ENCODE results near the gene MYO18B.

The MYO18B gene

GRCh38 chr22:26066534-26066933 is 324.5 kb downstream of the MYO18B start:
- TF ChIP-seq, protein P1, sequence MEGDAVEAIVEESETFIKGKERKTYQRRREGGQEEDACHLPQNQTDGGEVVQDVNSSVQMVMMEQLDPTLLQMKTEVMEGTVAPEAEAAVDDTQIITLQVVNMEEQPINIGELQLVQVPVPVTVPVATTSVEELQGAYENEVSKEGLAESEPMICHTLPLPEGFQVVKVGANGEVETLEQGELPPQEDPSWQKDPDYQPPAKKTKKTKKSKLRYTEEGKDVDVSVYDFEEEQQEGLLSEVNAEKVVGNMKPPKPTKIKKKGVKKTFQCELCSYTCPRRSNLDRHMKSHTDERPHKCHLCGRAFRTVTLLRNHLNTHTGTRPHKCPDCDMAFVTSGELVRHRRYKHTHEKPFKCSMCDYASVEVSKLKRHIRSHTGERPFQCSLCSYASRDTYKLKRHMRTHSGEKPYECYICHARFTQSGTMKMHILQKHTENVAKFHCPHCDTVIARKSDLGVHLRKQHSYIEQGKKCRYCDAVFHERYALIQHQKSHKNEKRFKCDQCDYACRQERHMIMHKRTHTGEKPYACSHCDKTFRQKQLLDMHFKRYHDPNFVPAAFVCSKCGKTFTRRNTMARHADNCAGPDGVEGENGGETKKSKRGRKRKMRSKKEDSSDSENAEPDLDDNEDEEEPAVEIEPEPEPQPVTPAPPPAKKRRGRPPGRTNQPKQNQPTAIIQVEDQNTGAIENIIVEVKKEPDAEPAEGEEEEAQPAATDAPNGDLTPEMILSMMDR (IDR thresholded peaks at IDR 0.05; ENCODE audit: low read depth, low read length, missing control alignments): no peak
- no peak overlapping the region for H3K4me3 ChIP-seq (ENCODE audit: low read depth, low read length)
- DNase-seq (ENCODE audit: low read depth): no peak

DNA sequence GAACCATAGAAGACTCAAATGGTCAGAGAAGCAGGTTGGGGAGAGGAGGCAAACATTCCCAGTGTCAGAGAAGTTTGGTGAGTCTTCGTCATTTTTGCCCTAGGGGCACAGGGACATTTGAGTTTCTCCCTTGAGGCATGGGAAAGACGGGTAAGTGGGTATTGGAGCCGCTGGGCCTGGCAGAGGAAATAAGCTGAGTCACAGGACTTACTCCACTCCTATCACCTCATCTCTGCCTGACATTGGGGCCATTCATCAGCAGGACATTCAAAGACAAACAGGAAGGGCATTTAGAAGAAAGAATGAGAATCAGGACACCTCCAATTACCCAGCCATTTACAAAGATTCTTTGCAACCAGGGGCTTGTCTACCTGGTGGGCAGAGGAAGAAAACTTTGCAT is 326.6 kb downstream of the MYO18B start:
- no peak overlapping the region for H3K4me3 ChIP-seq (ENCODE audit: low read depth, low read length)
- no peak for DNase-seq (ENCODE audit: low read depth)
- TF ChIP-seq, protein P1 (IDR thresholded peaks at IDR 0.05; ENCODE audit: low read depth, low read length, missing control alignments): no peak

DNA sequence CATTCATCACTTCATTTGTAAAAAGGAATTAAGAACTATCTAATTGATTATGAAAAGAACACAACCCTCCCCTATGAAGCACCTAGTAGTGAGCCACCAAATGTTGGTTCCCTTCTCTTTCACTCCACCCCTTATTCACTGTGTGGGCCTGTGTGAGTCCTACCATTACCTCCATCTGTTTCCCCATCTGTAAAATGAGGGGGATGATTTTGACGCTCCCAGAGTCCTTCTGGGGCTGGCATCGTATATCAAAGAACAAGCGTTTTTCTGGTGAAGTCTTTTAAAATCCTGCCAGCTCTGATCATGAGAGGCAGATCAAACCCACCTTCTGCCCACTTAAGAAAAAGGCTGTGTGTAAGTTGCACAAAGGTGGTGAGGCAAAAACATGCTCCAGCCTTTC is 330.6 kb downstream of the MYO18B start:
- DNase-seq (ENCODE audit: low read depth): no peak
- TF ChIP-seq, protein P1 (IDR thresholded peaks at IDR 0.05; ENCODE audit: low read depth, low read length, missing control alignments): no peak
- H3K4me3 ChIP-seq (ENCODE audit: low read depth, low read length): no peak overlapping the region

DNA sequence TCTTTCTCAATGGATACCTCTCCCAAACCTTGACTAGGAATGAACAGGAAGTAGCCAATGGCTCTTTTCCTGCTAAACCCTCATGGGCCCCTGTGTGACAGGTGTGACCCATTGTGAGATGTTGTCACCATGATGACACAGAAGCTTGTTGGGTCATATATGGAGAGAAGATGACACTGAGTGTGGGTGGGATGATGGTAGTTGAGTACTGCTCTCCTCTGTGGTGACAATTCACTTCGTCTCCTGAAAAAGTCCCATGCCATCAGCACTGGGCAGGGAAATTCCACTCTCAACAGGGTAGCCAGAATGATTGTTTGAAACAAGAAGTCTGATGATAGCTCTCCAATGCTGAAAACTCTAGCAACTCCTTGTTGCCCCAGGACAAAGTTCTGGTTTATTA is 333.3 kb downstream of the MYO18B start:
- no peak overlapping the region for H3K4me3 ChIP-seq (ENCODE audit: low read depth, low read length)
- no peak for DNase-seq (ENCODE audit: low read depth)
- TF ChIP-seq, protein P1 (IDR thresholded peaks at IDR 0.05; ENCODE audit: low read depth, low read length, missing control alignments): no peak

- TF ChIP-seq, protein P1 (IDR thresholded peaks at IDR 0.05; ENCODE audit: low read depth, low read length, missing control alignments): no peak
These were observed 337.0 kb downstream of the MYO18B start for GRCh38 chr22:26079009-26079408.

More at GRCh38 chr22:26079009-26079408, 337.0 kb downstream of the MYO18B start:
- no peak for DNase-seq (ENCODE audit: low read depth)
- no peak overlapping the region for H3K4me3 ChIP-seq (ENCODE audit: low read depth, low read length)

Data from GM12864 (cell line).